LNCaP clone FGC (cell line): Measurements from ENCODE around the gene MASP2.

ENCODE experiments used
- DNase-seq: peaks from one replicate; pipeline ENCODE4 v3.0.0-alpha.2; 2011; ENCODE audit warnings: low read depth
- H3K4me3 ChIP-seq: 2 replicates; pipeline ENCODE4 v1.5.1; 2011; ENCODE audit warnings: mild to moderate bottlenecking, low read depth, low read length, control low read depth
- TF ChIP-seq, protein P1 (sequence below): IDR thresholded peaks from 2 replicates; pipeline ENCODE4 v1.5.1; 2012; ENCODE audit warnings: mild to moderate bottlenecking; ENCODE audit not compliant: control insufficient read depth, insufficient read depth; ENCODE audit errors: extremely low read depth

The MASP2 gene

GRCh38 chr1:11031624-11032262, 15.3 kb downstream of the MASP2 start:
- TF ChIP-seq, protein P1, sequence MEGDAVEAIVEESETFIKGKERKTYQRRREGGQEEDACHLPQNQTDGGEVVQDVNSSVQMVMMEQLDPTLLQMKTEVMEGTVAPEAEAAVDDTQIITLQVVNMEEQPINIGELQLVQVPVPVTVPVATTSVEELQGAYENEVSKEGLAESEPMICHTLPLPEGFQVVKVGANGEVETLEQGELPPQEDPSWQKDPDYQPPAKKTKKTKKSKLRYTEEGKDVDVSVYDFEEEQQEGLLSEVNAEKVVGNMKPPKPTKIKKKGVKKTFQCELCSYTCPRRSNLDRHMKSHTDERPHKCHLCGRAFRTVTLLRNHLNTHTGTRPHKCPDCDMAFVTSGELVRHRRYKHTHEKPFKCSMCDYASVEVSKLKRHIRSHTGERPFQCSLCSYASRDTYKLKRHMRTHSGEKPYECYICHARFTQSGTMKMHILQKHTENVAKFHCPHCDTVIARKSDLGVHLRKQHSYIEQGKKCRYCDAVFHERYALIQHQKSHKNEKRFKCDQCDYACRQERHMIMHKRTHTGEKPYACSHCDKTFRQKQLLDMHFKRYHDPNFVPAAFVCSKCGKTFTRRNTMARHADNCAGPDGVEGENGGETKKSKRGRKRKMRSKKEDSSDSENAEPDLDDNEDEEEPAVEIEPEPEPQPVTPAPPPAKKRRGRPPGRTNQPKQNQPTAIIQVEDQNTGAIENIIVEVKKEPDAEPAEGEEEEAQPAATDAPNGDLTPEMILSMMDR = no peak
- no peak overlapping the region for H3K4me3 ChIP-seq
- no peak for DNase-seq

- TF ChIP-seq, protein P1 = no peak
- DNase-seq = no peak
- no peak overlapping the region for H3K4me3 ChIP-seq
Observed at GRCh38 chr1:11030865-11031264, 16.2 kb downstream of the MASP2 start.

GRCh38 chr1:11028018-11028417, 19.0 kb downstream of the MASP2 start:
- no peak for DNase-seq
- TF ChIP-seq, protein P1 = no peak
- H3K4me3 ChIP-seq = no peak overlapping the region

- TF ChIP-seq, protein P1 = no peak
- no peak for DNase-seq
Observed at GRCh38 chr1:11027316-11027715, 19.7 kb downstream of the MASP2 start.

DNA sequence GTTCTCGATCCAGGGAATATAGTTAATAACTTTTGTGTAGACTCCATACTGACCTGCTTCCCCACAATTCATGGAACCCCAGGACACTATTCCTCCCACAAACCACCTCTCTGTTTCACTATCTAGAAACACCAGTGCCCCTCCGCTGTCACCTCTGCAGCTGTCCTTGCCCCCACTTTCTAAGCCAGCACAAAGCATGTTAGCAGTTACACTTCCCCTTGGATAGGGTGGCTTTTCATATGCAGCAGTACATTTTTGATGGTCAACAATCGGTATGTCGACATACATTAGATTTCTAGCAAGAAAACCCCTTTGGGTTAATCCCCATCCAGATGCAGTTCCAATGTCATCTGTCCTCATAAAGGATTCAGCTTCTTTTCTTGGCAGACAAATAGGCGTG, 20.1 kb downstream of the MASP2 start:
- no peak for DNase-seq

More at GRCh38 chr1:11027316-11027715, 19.7 kb downstream of the MASP2 start:
- H3K4me3 ChIP-seq = no peak overlapping the region

GRCh38 chr1:11026052-11026451, 21.0 kb downstream of the MASP2 start:
- TF ChIP-seq, protein P1 = no peak
- H3K4me3 ChIP-seq = no peak overlapping the region
- DNase-seq = no peak

More for the DNA sequence above, 20.1 kb downstream of the MASP2 start:
- no peak overlapping the region for H3K4me3 ChIP-seq
- TF ChIP-seq, protein P1 = no peak

GRCh38 chr1:11025618-11026017, 21.4 kb downstream of the MASP2 start:
- TF ChIP-seq, protein P1 = no peak
- H3K4me3 ChIP-seq = no peak overlapping the region
- DNase-seq = no peak
